ENCODE data around the gene OR5H14. TPM values are rescaled to one million over a fixed set of nuclear protein-coding genes. Genes with fewer than 3 reads are reported as not detected.
"Not testable (repeated sequence)": the region's sequence is repeated elsewhere in the genome, so short reads cannot be mapped to it uniquely, and the experiment has no call there.

The OR5H14 gene
- total RNA-seq, 2 experiments from 2014 or later: not detected

GRCh38 chr3:98140531-98140930 is 6.7 kb upstream of the OR5H14 start:
- BruUV-seq (replicated peaks): no TSS peak
- ChIA-PET CTCF (ENCODE audit: unreplicated experiment) (no interaction called here), POLR2A (no interaction called here)
- no peaks in the 10 kb centered on the region for H3K79me2 ChIP-seq (ENCODE audit: insufficient read depth, low read depth, low read length)
- no peaks in the 10 kb centered on the region for H3K4me1 ChIP-seq (ENCODE audit: insufficient read depth, low read length, poor library complexity, severe bottlenecking)
- no peaks in the 10 kb centered on the region for H3K9me2 ChIP-seq (ENCODE audit: insufficient read depth, low read length)
- TF ChIP-seq EZH2phosphoT487 (IDR thresholded peaks at IDR 0.05; ENCODE audit: borderline replicate concordance, low read depth, low read length) (no peak), CTCF (conservative IDR thresholded peaks at IDR 0.05; ENCODE audit: low read length) (no peak)
- no peak overlapping the region for H3K27ac ChIP-seq (ENCODE audit: low read depth, low read length, poor library complexity, severe bottlenecking)
- no peak for DNase-seq (ENCODE audit: low spot score)
- H3K4me3 ChIP-seq (ENCODE audit: low read depth, low read length, poor library complexity, severe bottlenecking): no peak overlapping the region
- intact Hi-C loops (cut with micrococcal nuclease; ENCODE audit: unreplicated experiment): loop anchor here (1.0 kb wide), 1 partner anchor 43 kb away; no protein-coding TSS in a partner anchor
- no peak overlapping the region for H3K4me2 ChIP-seq (ENCODE audit: low read length)
- no peaks in the 10 kb centered on the region for H3K9me3 ChIP-seq (ENCODE audit: low read length)
- H3K36me3 ChIP-seq (ENCODE audit: insufficient read depth, low read length): no peaks in the 10 kb centered on the region
- H4K20me1 ChIP-seq (ENCODE audit: insufficient read depth, low read length): no peaks in the 10 kb centered on the region
- no peak overlapping the region for H2AFZ ChIP-seq (ENCODE audit: low read length)

GRCh38 chr3:98148751-98149150 is 1.5 kb downstream of the OR5H14 start:
- Histone ChIP-seq H3K36me3 (ENCODE audit: insufficient read depth, low read length) (no peaks in the 10 kb centered on the region), H3K79me2 (ENCODE audit: insufficient read depth, low read depth, low read length) (no peaks in the 10 kb centered on the region), H3K9me3 (ENCODE audit: low read length) (no peaks in the 10 kb centered on the region), H3K4me1 (ENCODE audit: insufficient read depth, low read length, poor library complexity, severe bottlenecking) (no peaks in the 10 kb centered on the region), H3K4me3 (ENCODE audit: low read depth, low read length, poor library complexity, severe bottlenecking) (no peak overlapping the region), H3K4me2 (ENCODE audit: low read length) (no peak overlapping the region), H3K9me2 (ENCODE audit: insufficient read depth, low read length) (no peaks in the 10 kb centered on the region), H3K27ac (ENCODE audit: low read depth, low read length, poor library complexity, severe bottlenecking) (no peak overlapping the region), H2AFZ (ENCODE audit: low read length) (no peak overlapping the region), H4K20me1 (ENCODE audit: insufficient read depth, low read length) (no peaks in the 10 kb centered on the region)
- BruUV-seq (replicated peaks): no TSS peak
- TF ChIP-seq EZH2phosphoT487 (IDR thresholded peaks at IDR 0.05; ENCODE audit: borderline replicate concordance, low read depth, low read length) (no peak), CTCF (conservative IDR thresholded peaks at IDR 0.05; ENCODE audit: low read length) (no peak)
- ChIA-PET CTCF (ENCODE audit: unreplicated experiment) (no interaction called here), POLR2A (no interaction called here)
- intact Hi-C loops (cut with micrococcal nuclease; ENCODE audit: unreplicated experiment): no loop called here
- no peak for DNase-seq (ENCODE audit: low spot score)

GRCh38 chr3:98149456-98149855 is 2.2 kb downstream of the OR5H14 start:
- H3K9me3 ChIP-seq (ENCODE audit: low read length); DNase-seq (ENCODE audit: low spot score); H3K79me2 ChIP-seq (ENCODE audit: insufficient read depth, low read depth, low read length); BruUV-seq (replicated peaks); CTCF ChIA-PET (ENCODE audit: unreplicated experiment); H3K4me1 ChIP-seq (ENCODE audit: insufficient read depth, low read length, poor library complexity, severe bottlenecking); H3K36me3 ChIP-seq (ENCODE audit: insufficient read depth, low read length); H3K9me2 ChIP-seq (ENCODE audit: insufficient read depth, low read length); H3K4me2 ChIP-seq (ENCODE audit: low read length); H2AFZ ChIP-seq (ENCODE audit: low read length); H4K20me1 ChIP-seq (ENCODE audit: insufficient read depth, low read length); H3K27ac ChIP-seq (ENCODE audit: low read depth, low read length, poor library complexity, severe bottlenecking); intact Hi-C loops (cut with micrococcal nuclease; ENCODE audit: unreplicated experiment); POLR2A ChIA-PET; H3K4me3 ChIP-seq (ENCODE audit: low read depth, low read length, poor library complexity, severe bottlenecking): not testable (repeated sequence)

Measured in OCI-LY7 (cell line).